ENCODE results near the gene ETNK2. TPM values are rescaled to one million over a fixed set of nuclear protein-coding genes. Genes with fewer than 3 reads are reported as not detected.

Gene ETNK2
- total and polyA plus RNA-seq, 2 of the 4 experiments (the other 2 are of a cell fraction) = 18.9 to 26.0 TPM

- Histone ChIP-seq H2AK9ac (replicated peaks; ENCODE audit: low read depth, low read length, poor library complexity) (peak overlapping the region; percentile 94), H4K8ac (ENCODE audit: low read depth in 2 of 2, low read length in 2 of 2) (peak overlapping the region in 1 of 2 experiments; percentile 11; a peak in 1 of 4 replicates), H2AFZ (replicated peaks; ENCODE audit: low read length, poor library complexity) (peak overlapping the region; percentile 60), H3K4me3 (ENCODE audit: insufficient read depth, low read depth, low read length) (no peak overlapping the region), H4K5ac (ENCODE audit: low read depth, low read length) (no peak overlapping the region), H3K9ac (ENCODE audit: low read depth, low read length) (no peak overlapping the region), H3K36me3 (ENCODE audit: control insufficient read depth, insufficient read depth, low read length) (no peaks in the 10 kb centered on the region), H3K18ac (ENCODE audit: low read depth, low read length) (no peak overlapping the region), H4K20me1 (ENCODE audit: insufficient read depth, low read length) (no peaks in the 10 kb centered on the region), H3K4me1 (ENCODE audit: control insufficient read depth, insufficient read depth, low read length) (no peaks in the 10 kb centered on the region), H2BK120ac (ENCODE audit: low read depth, low read length) (peak overlapping the region; percentile 81; the same call in 1 of the 2 replicates), H3K27ac (ENCODE audit: insufficient read depth, low read length) (no peak overlapping the region), H3K56ac (ENCODE audit: extremely low read depth, insufficient read depth, low read length) (no peak overlapping the region), H2BK15ac (ENCODE audit: low read depth, low read length) (peak overlapping the region; percentile 3; the same call in 1 of the 3 replicates), H2AK5ac (ENCODE audit: low read depth, low read length) (peak overlapping the region; percentile 86), H4K91ac (ENCODE audit: insufficient read depth, low read depth, low read length) (0 out of 2 replicates have a peak overlapping the region, but pooled peaks have one; percentile 43), H3K14ac (replicated peaks; ENCODE audit: low read depth, low read length) (0 out of 2 replicates have a peak overlapping the region, but pooled peaks have one; percentile 52), H3K79me1 (ENCODE audit: low read depth in 1 of 2, low read length in 2 of 2) (no peaks in the 10 kb centered on the region), H2BK5ac (ENCODE audit: low read depth, low read length, poor library complexity, severe bottlenecking) (no peak overlapping the region), H3K23ac (ENCODE audit: low read depth, low read length) (no peak overlapping the region), H3K4me2 (ENCODE audit: low read depth, low read length) (no peak overlapping the region), H3K27me3 (ENCODE audit: control insufficient read depth, insufficient read depth, low read length) (peaks cover 1% of the 10 kb centered on the region; the same call in 1 of the 2 replicates), H2BK20ac (ENCODE audit: low read depth, low read length) (peak overlapping the region; percentile 75; the same call in 1 of the 2 replicates), H3K9me3 (ENCODE audit: control insufficient read depth, insufficient read depth, low read length) (no peaks in the 10 kb centered on the region), H3K4ac (ENCODE audit: low read depth, low read length) (peak overlapping the region; percentile 58; the same call in 1 of the 2 replicates), H3K9me1 (ENCODE audit: insufficient read depth, low read length) (no peaks in the 10 kb centered on the region)
- WGBS, 2 experiments (ENCODE audit: extremely low coverage in 2 of 2, insufficient read length in 1 of 2) = 0% methylated on average over 3 of the region's 7 CpGs; no CpG with 5 or more reads in 1 of the 2 experiments
- DNase-seq (peak; percentile 56), ATAC-seq (ENCODE audit: low read depth) (peak; percentile 98)
- BruUV-seq (replicated peaks) = no TSS peak
- intact Hi-C loops (cut with micrococcal nuclease) = loop anchor here (1.0 to 5.0 kb wide), 4 partner anchors 45 to 340 kb away; no protein-coding TSS in a partner anchor
- dilution Hi-C loops (cut with HindIII; ENCODE audit: low sequenced_read_pairs, unreplicated experiment) = loop anchor here (25.0 kb wide), 1 partner anchor 225 kb away; no protein-coding TSS in a partner anchor
- ChIA-PET CTCF (interaction anchor here (0.5 to 2.6 kb wide), 21 partner anchors 8 to 341 kb away, joined by 3 to 32 read pairs (median 4); partner anchors contain the start of genes GOLT1A, KISS1 and PLEKHA6), POLR2A (ENCODE audit: unreplicated experiment) (no interaction called here)
- in situ Hi-C loops (cut with MboI; ENCODE audit: low sequenced_read_pairs) = no loop called here
- TF ChIP-seq FOS (IDR thresholded peaks at IDR 0.05; ENCODE audit: low read depth, low read length) (no peak), RFX5 (IDR thresholded peaks at IDR 0.05; ENCODE audit: low read depth, low read length) (no peak), MAZ (IDR thresholded peaks at IDR 0.05; ENCODE audit: borderline replicate concordance, low read depth, low read length) (0 out of 2 replicates have a peak, but pooled peaks have one; percentile 42), SMC3 (IDR thresholded peaks at IDR 0.05; ENCODE audit: low read depth, low read length) (peak; percentile 93), POLR2A (IDR thresholded peaks at IDR 0.05; ENCODE audit: low read depth, low read length) (peak; percentile 58), RCOR1 (IDR thresholded peaks at IDR 0.05; ENCODE audit: insufficient replicate concordance, low read length) (no peak), CEBPB (IDR thresholded peaks at IDR 0.05; ENCODE audit: low read depth, low read length) (no peak), CHD1 (IDR thresholded peaks at IDR 0.05; ENCODE audit: low read depth, low read length) (no peak), NFE2L2 (IDR thresholded peaks at IDR 0.05; ENCODE audit: low read depth, low read length) (no peak), ELK1 (IDR thresholded peaks at IDR 0.05; ENCODE audit: borderline replicate concordance, low read depth, low read length) (no peak), RAD21 (IDR thresholded peaks at IDR 0.05; ENCODE audit: low read length) (peak; percentile 99), BHLHE40 (IDR thresholded peaks at IDR 0.05; ENCODE audit: low read depth, low read length) (no peak), CTCF (conservative IDR thresholded peaks at IDR 0.05; ENCODE audit: low read depth, low read length) (peak; percentile 99)
- TF ChIP-seq, protein P1, sequence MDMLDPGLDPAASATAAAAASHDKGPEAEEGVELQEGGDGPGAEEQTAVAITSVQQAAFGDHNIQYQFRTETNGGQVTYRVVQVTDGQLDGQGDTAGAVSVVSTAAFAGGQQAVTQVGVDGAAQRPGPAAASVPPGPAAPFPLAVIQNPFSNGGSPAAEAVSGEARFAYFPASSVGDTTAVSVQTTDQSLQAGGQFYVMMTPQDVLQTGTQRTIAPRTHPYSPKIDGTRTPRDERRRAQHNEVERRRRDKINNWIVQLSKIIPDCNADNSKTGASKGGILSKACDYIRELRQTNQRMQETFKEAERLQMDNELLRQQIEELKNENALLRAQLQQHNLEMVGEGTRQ (IDR thresholded peaks at IDR 0.05; ENCODE audit: low read depth, low read length) = no peak
Observed at GRCh38 chr1:204162494-204163074, 10.7 kb upstream of the ETNK2 start.
